Neural crest cell (in vitro differentiated cells): ENCODE results near the gene DNER. TPM values are rescaled to one million over a fixed set of nuclear protein-coding genes. Genes with fewer than 3 reads are reported as not detected.

ENCODE experiments used
- DNase-seq: peaks from one replicate; pipeline ENCODE4 v3.0.0; 2021; ENCODE audit warnings: low read depth, mixed read lengths, low spot score
- H3K27ac Mint-ChIP-seq: one replicate; pipeline ENCODE4 v1.8.0; 2021; ENCODE audit warnings: mild to moderate bottlenecking, mixed read lengths; ENCODE audit not compliant: unreplicated experiment
- H3K27me3 Mint-ChIP-seq: 2 replicates; pipeline ENCODE4 v1.8.0; 2021; ENCODE audit warnings: low read depth, mild to moderate bottlenecking, mixed read lengths
- H3K36me3 Mint-ChIP-seq: 2 replicates; pipeline ENCODE4 v1.8.0; 2021; ENCODE audit warnings: low read depth, mild to moderate bottlenecking, mixed read lengths
- H3K4me1 Mint-ChIP-seq: 2 replicates; pipeline ENCODE4 v1.8.0; 2021; ENCODE audit warnings: mixed read lengths
- H3K4me3 Mint-ChIP-seq: one replicate; pipeline ENCODE4 v1.8.0; 2021; ENCODE audit warnings: mild to moderate bottlenecking, mixed read lengths
- H3K9me3 Mint-ChIP-seq: 2 replicates; pipeline ENCODE4 v1.8.0; 2021; ENCODE audit warnings: mixed read lengths
- total RNA-seq: library from RNA; stranded (reverse); gene quantifications from 2 replicates; pipeline ENCODE4 v1.2.1, GENCODE V29; 2021
- TF ChIP-seq, protein P1 (sequence below): fragments of 200-600 bp; sonication (generic); conservative IDR thresholded peaks from 2 replicates; pipeline ENCODE4 v1.5.0; 2021; ENCODE audit warnings: antibody characterized with exemption, mild to moderate bottlenecking

Gene DNER
- total RNA-seq, 1 donor from 2014 or later: 4.1 TPM

DNA sequence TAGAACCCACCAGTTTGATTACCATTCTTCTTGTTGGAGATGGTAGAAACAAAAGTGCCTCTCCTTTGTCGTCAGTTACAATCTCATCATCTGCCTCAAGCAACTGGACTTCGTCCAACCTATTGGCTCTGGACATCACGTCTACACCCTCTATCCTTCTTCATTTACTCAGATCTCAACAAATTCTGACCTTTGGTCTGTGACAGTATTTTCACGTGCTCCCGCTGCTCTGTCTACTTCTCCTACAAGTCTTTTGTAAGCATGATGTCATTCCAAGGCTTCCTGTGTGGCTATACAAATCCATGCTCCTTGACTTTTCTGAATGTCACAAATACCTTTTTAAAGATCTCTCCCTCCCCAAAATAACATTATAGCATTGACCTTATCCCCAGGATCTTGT is 400.2 kb downstream of the DNER start:
- Mint-ChIP-seq H3K36me3 (no peaks in the 10 kb centered on the region), H3K4me3 (no peak overlapping the region), H3K4me1 (no peaks in the 10 kb centered on the region), H3K27me3 (no peaks in the 10 kb centered on the region), H3K9me3 (no peaks in the 10 kb centered on the region), H3K27ac (no peak overlapping the region)
- TF ChIP-seq, protein P1, sequence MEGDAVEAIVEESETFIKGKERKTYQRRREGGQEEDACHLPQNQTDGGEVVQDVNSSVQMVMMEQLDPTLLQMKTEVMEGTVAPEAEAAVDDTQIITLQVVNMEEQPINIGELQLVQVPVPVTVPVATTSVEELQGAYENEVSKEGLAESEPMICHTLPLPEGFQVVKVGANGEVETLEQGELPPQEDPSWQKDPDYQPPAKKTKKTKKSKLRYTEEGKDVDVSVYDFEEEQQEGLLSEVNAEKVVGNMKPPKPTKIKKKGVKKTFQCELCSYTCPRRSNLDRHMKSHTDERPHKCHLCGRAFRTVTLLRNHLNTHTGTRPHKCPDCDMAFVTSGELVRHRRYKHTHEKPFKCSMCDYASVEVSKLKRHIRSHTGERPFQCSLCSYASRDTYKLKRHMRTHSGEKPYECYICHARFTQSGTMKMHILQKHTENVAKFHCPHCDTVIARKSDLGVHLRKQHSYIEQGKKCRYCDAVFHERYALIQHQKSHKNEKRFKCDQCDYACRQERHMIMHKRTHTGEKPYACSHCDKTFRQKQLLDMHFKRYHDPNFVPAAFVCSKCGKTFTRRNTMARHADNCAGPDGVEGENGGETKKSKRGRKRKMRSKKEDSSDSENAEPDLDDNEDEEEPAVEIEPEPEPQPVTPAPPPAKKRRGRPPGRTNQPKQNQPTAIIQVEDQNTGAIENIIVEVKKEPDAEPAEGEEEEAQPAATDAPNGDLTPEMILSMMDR: no peak
- DNase-seq: no peak

- DNase-seq: no peak
- no peaks in the 10 kb centered on the region for H3K36me3 Mint-ChIP-seq
- TF ChIP-seq, protein P1: no peak
- no peak overlapping the region for H3K4me3 Mint-ChIP-seq
- no peak overlapping the region for H3K27ac Mint-ChIP-seq
- no peaks in the 10 kb centered on the region for H3K4me1 Mint-ChIP-seq
- no peaks in the 10 kb centered on the region for H3K9me3 Mint-ChIP-seq
- no peaks in the 10 kb centered on the region for H3K27me3 Mint-ChIP-seq
Measured at GRCh38 chr2:229313591-229313990, 400.8 kb downstream of the DNER start.

Other genes with a start within 250 kb of the DNER start
- gene TRIP12, start 207.5 kb upstream of the DNER start, total RNA-seq: 216 and 222 TPM in 2 replicates
- 3.2 and 3.5 TPM in 2 replicates for gene FBXO36, start 207.9 kb upstream of the DNER start, total RNA-seq